Esophagus muscularis mucosa (tissue), 4 donors: Measurements from ENCODE around the gene PIAS4. TPM values are rescaled to one million over a fixed set of nuclear protein-coding genes. Genes with fewer than 3 reads are reported as not detected.

Experiments used
- DNase-seq: peaks from one replicate; pipeline ENCODE4 v3.0.0-alpha.2; 2017; ENCODE audit errors: extremely low spot score
- H3K27ac ChIP-seq, 4 donors: fragments of 200-600 bp; sonication (generic); replicated peaks in 1 of 4; 1 replicate in 3 of 4; 2 replicates in 1 of 4; pipeline ENCODE4 v1.5.1; 2016 to 2019; ENCODE audit warnings: mild to moderate bottlenecking in 1 of 4
- H3K27me3 ChIP-seq, 4 donors: fragments of 200-600 bp; sonication (generic); one replicate each; pipeline versions ENCODE4 v1.5.1 to v1.6.0; 2016 to 2019
- H3K36me3 ChIP-seq, 4 donors: fragments of 200-600 bp; sonication (generic); one replicate each; pipeline ENCODE4 v1.5.1; 2016 to 2019
- H3K4me1 ChIP-seq, 4 donors: fragments of 200-600 bp; sonication (generic); one replicate each; pipeline ENCODE4 v1.5.1; 2016 to 2019
- H3K4me3 ChIP-seq, 4 donors: fragments of 200-600 bp; sonication (generic); 1 replicate in 2 of 4; 2 replicates in 2 of 4; pipeline ENCODE4 v1.5.1; 2016 to 2019; ENCODE audit warnings: mild to moderate bottlenecking in 4 of 4, moderate library complexity in 1 of 4
- H3K9me3 ChIP-seq, 4 donors: fragments of 200-600 bp; sonication (generic); 1 replicate in 3 of 4; 2 replicates in 1 of 4; pipeline ENCODE4 v1.5.1; 2016 to 2019
- EP300 ChIP-seq: sonication (generic); formaldehyde crosslinking; IDR thresholded peaks from one replicate; pipeline ENCODE4 v1.6.1; 2017; ENCODE audit warnings: antibody characterized with exemption
- POLR2A ChIP-seq: fragments of 450-650 bp; IDR thresholded peaks from one replicate; pipeline ENCODE4 v1.6.1; 2017; ENCODE audit warnings: antibody characterized with exemption, moderate library complexity, mild to moderate bottlenecking, low read depth
- POLR2AphosphoS5 ChIP-seq, 2 donors: sonication (generic); formaldehyde crosslinking; IDR thresholded peaks; one replicate each; pipeline ENCODE4 v1.6.1; 2017; ENCODE audit warnings: antibody characterized with exemption in 2 of 2
- WGBS: methylation state at CpG from one replicate; pipeline ENCODE4 v1.1.5; 2018; 5-methylcytosine and 5-hydroxymethylcytosine counted together
- intact Hi-C: fragments of 100-400 bp; cut with DNase I; formaldehyde crosslinking; loops from one replicate; pipeline ENCODE4 v1.15.1; 2023
- total RNA-seq, 4 donors: library from RNA; depleted of rRNA; stranded (reverse); fragments of >200 nt; gene quantifications; one replicate each; pipeline versions ENCODE4 v1.1.0 to v1.2.1, GENCODE V29; 2016
- TF ChIP-seq, protein P1 (sequence below), 3 experiments: fragments of 200-600 bp in 2 of 3; fragments of 450-650 bp in 1 of 3; sonication (generic) in 2 of 3; IDR thresholded peaks; one replicate each; pipeline ENCODE4 v1.5.1; 2017 to 2019; ENCODE audit warnings: antibody characterized with exemption in 3 of 3, mild to moderate bottlenecking in 2 of 3, moderate library complexity in 1 of 3

PIAS4 gene
- total RNA-seq, 4 donors from 2014 or later, result 16.6 to 34.1 (median 24.8) TPM

GRCh38 chr19:4035582-4035981, 28.0 kb downstream of the PIAS4 start:
- TF ChIP-seq POLR2AphosphoS5 (IDR thresholded peaks at IDR 0.05) (no peak), POLR2A (no peak), EP300 (no peak)
- TF ChIP-seq, protein P1, sequence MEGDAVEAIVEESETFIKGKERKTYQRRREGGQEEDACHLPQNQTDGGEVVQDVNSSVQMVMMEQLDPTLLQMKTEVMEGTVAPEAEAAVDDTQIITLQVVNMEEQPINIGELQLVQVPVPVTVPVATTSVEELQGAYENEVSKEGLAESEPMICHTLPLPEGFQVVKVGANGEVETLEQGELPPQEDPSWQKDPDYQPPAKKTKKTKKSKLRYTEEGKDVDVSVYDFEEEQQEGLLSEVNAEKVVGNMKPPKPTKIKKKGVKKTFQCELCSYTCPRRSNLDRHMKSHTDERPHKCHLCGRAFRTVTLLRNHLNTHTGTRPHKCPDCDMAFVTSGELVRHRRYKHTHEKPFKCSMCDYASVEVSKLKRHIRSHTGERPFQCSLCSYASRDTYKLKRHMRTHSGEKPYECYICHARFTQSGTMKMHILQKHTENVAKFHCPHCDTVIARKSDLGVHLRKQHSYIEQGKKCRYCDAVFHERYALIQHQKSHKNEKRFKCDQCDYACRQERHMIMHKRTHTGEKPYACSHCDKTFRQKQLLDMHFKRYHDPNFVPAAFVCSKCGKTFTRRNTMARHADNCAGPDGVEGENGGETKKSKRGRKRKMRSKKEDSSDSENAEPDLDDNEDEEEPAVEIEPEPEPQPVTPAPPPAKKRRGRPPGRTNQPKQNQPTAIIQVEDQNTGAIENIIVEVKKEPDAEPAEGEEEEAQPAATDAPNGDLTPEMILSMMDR (IDR thresholded peaks at IDR 0.05), result no peak
- no peak overlapping the region for H3K27ac ChIP-seq
- H3K27me3 ChIP-seq, result no peaks in the 10 kb centered on the region
- DNase-seq, result no peak
- 85% methylated on average over 8 of the region's 10 CpGs for WGBS
- peaks cover 0 to 15% (median 9%) of the 10 kb centered on the region in 4 donors for H3K4me1 ChIP-seq
- H3K4me3 ChIP-seq, result no peak overlapping the region
- intact Hi-C loops, result no loop called here
- peaks cover 32 to 85% (median 79%) of the 10 kb centered on the region in 4 donors for H3K36me3 ChIP-seq
- no peaks in the 10 kb centered on the region for H3K9me3 ChIP-seq

DNA sequence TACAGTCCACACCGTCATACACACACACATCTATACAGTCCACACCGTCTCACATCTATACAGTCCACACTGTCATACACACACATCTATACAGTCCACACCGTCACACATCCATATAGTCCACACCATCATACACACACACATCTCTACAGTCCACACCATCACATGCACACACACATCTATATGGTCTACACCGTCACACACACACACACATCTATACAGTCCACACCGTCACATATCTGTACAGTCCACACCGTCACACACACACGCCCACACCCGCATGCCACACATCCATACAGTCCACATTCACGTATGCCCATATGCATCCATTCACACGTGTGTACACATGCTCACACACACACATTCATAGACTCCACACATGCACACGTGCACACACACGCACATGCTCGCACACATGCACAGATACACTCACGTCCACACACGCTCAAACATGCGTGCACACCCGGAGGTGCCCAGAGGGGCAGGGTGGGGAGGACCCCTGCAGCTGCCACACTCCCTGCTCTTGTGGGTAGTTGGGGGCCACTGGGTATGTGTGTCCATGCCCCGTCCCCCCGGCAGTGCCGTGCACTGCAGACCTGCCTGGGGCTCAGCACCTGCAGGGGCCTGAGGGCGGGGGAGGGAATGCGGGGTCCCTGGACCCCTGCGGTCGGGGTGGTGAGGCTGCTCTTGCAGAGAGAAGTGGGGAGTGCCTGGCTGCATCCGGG, 29.2 kb downstream of the PIAS4 start:
- H3K4me3 ChIP-seq, result no peak overlapping the region

DNA sequence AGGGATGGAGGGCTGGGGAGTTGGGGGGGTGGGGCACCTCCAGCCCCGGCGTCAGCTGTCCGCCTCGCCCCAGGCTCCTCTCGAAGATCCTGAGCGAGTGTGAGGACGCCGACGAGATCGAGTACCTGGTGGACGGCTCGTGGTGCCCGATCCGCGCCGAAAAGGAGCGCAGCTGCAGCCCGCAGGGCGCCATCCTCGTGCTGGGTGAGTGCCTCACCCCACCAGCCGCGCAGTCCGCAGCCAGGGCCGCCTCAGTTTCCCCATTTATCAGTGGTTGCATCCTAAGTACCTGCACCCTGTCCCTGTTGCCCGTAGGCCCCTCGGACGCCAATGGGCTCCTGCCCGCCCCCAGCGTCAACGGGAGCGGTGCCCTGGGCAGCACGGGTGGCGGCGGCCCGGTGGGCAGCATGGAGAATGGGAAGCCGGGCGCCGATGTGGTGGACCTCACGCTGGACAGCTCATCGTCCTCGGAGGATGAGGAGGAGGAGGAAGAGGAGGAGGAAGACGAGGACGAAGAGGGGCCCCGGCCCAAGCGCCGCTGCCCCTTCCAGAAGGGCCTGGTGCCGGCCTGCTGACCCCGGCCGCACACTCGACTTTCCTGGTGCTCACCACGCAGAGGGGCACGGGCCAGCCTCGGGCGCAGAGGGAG, 29.9 kb downstream of the PIAS4 start:
- DNase-seq, result no peak
- 91% methylated on average over 40 of the region's 54 CpGs for WGBS

More for the DNA sequence above, 29.2 kb downstream of the PIAS4 start:
- intact Hi-C loops, result no loop called here
- Histone ChIP-seq H3K4me1 (peaks cover 0 to 10% (median 9%) of the 10 kb centered on the region in 4 donors), H3K27ac (no peak overlapping the region), H3K36me3 (peaks cover 32 to 79% (median 76%) of the 10 kb centered on the region in 4 donors), H3K27me3 (no peaks in the 10 kb centered on the region), H3K9me3 (no peaks in the 10 kb centered on the region)
- WGBS, result 89% methylated on average over 18 of the region's 25 CpGs
- TF ChIP-seq POLR2AphosphoS5 (IDR thresholded peaks at IDR 0.05) (no peak), POLR2A (no peak), EP300 (no peak)
- TF ChIP-seq, protein P1 (IDR thresholded peaks at IDR 0.05), result no peak
- DNase-seq, result no peak

GRCh38 chr19:4038057-4038456, 30.5 kb downstream of the PIAS4 start:
- peaks cover 0 to 11% (median 8%) of the 10 kb centered on the region in 4 donors for H3K4me1 ChIP-seq
- no peak for TF ChIP-seq POLR2AphosphoS5 (IDR thresholded peaks at IDR 0.05)
- TF ChIP-seq EP300, result no peak
- TF ChIP-seq, protein P1 (IDR thresholded peaks at IDR 0.05), result no peak
- no peak for TF ChIP-seq POLR2A
- H3K9me3 ChIP-seq, result no peaks in the 10 kb centered on the region
- intact Hi-C loops, result no loop called here
- peaks cover 31 to 78% (median 71%) of the 10 kb centered on the region in 4 donors for H3K36me3 ChIP-seq
- H3K27ac ChIP-seq, result no peak overlapping the region
- DNase-seq, result no peak
- H3K4me3 ChIP-seq, result no peak overlapping the region
- H3K27me3 ChIP-seq, result no peaks in the 10 kb centered on the region
- WGBS, result 88% methylated on average over 18 of the region's 33 CpGs

More for the DNA sequence above, 29.9 kb downstream of the PIAS4 start:
- intact Hi-C loops, result no loop called here
- Histone ChIP-seq H3K4me1 (peaks cover 0 to 8% (median 5%) of the 10 kb centered on the region in 4 donors), H3K4me3 (no peak overlapping the region), H3K27me3 (no peaks in the 10 kb centered on the region), H3K27ac (no peak overlapping the region), H3K9me3 (no peaks in the 10 kb centered on the region), H3K36me3 (peaks cover 32 to 78% (median 75%) of the 10 kb centered on the region in 4 donors)
- no peak for TF ChIP-seq POLR2A
- TF ChIP-seq, protein P1 (IDR thresholded peaks at IDR 0.05), result no peak
- no peak for TF ChIP-seq POLR2AphosphoS5 (IDR thresholded peaks at IDR 0.05)
- TF ChIP-seq EP300, result no peak
